GM06990 (cell line): ENCODE data around the gene PLEKHG7.
"Not testable (repeated sequence)": the region's sequence is repeated elsewhere in the genome, so short reads cannot be mapped to it uniquely, and the experiment has no call there.

Source experiments
- DNase-seq: peaks from one replicate; pipeline ENCODE4 v3.0.0-alpha.2; 2011; ENCODE audit not compliant: insufficient read length; ENCODE audit errors: extremely low read depth
- H3K27me3 ChIP-seq: replicated peaks from 2 replicates; pipeline ENCODE4 v1.6.0; 2011; ENCODE audit warnings: low read length; ENCODE audit not compliant: control insufficient read depth, insufficient read depth
- H3K36me3 ChIP-seq: 2 replicates; pipeline ENCODE4 v1.5.1; 2011; ENCODE audit warnings: low read length; ENCODE audit not compliant: control insufficient read depth, insufficient read depth
- H3K4me3 ChIP-seq: replicated peaks from 2 replicates; pipeline ENCODE4 v1.5.1; 2011; ENCODE audit warnings: low read depth, mild to moderate bottlenecking, control low read depth, low read length
- TF ChIP-seq, protein P1 (sequence below): IDR thresholded peaks from 2 replicates; pipeline ENCODE4 v1.5.1; 2011; ENCODE audit warnings: low read length, control low read depth, mild to moderate bottlenecking, inconsistent platforms; ENCODE audit not compliant: insufficient read depth, poor library complexity, severe bottlenecking

Gene PLEKHG7

DNA sequence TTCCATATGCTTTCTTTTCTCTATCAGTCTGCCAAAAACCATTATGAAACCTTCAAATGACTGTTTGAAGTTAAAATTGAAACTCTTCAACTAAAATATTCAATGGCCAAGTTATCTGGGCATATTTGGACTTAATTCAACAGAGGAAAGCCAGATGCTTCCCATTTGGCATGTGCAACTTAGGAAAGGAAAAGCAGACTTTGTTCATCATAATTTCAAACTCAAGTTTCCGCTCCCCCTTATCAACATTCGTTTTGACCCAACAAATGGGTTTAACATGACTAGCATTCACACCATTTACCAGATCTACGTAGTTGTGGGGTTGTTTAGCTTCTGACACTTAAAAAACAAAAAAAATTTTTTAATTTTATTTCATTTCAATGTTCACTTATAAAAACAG, 75.7 kb downstream of the PLEKHG7 start:
- H3K36me3 ChIP-seq = no peaks in the 10 kb centered on the region; the same call in 1 of the 2 replicates
- no peak for DNase-seq
- no peaks in the 10 kb centered on the region for H3K27me3 ChIP-seq
- H3K4me3 ChIP-seq = no peak overlapping the region
- TF ChIP-seq, protein P1, sequence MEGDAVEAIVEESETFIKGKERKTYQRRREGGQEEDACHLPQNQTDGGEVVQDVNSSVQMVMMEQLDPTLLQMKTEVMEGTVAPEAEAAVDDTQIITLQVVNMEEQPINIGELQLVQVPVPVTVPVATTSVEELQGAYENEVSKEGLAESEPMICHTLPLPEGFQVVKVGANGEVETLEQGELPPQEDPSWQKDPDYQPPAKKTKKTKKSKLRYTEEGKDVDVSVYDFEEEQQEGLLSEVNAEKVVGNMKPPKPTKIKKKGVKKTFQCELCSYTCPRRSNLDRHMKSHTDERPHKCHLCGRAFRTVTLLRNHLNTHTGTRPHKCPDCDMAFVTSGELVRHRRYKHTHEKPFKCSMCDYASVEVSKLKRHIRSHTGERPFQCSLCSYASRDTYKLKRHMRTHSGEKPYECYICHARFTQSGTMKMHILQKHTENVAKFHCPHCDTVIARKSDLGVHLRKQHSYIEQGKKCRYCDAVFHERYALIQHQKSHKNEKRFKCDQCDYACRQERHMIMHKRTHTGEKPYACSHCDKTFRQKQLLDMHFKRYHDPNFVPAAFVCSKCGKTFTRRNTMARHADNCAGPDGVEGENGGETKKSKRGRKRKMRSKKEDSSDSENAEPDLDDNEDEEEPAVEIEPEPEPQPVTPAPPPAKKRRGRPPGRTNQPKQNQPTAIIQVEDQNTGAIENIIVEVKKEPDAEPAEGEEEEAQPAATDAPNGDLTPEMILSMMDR = no peak

DNA sequence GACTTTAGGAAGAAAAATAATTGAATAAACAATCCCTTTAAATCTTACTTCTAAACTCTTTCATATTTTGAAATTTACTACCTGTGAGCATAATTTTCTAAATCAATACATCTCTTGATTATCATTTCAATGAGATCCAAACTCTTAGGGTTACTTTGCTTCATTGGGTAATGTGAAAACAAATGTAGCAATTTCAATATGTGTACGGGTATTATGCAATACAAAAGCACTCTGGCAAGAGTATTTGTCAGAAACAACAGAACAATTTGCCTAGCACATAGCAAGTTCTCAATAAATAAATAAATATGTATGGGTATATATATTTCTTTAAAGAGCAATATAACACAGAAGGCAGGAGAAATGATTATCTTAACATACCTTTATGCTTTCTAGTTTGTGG, 77.1 kb downstream of the PLEKHG7 start:
- H3K4me3 ChIP-seq = no peak overlapping the region
- no peaks in the 10 kb centered on the region; the same call in 1 of the 2 replicates for H3K36me3 ChIP-seq
- TF ChIP-seq, protein P1 = no peak
- no peaks in the 10 kb centered on the region for H3K27me3 ChIP-seq
- DNase-seq = no peak

GRCh38 chr12:92784356-92784755, 81.6 kb downstream of the PLEKHG7 start:
- no peak for DNase-seq
- H3K36me3 ChIP-seq = peaks cover under 1% of the 10 kb centered on the region; the same call in 1 of the 2 replicates
- no peak overlapping the region for H3K4me3 ChIP-seq
- H3K27me3 ChIP-seq = no peaks in the 10 kb centered on the region
- TF ChIP-seq, protein P1 = no peak

GRCh38 chr12:92784797-92785562, 82.2 kb downstream of the PLEKHG7 start:
- TF ChIP-seq, protein P1 = peak; percentile 52
- no peak overlapping the region for H3K4me3 ChIP-seq
- peak; percentile 61 for DNase-seq
- no peaks in the 10 kb centered on the region for H3K27me3 ChIP-seq
- H3K36me3 ChIP-seq = peaks cover 3% of the 10 kb centered on the region; the same call in 1 of the 2 replicates

DNA sequence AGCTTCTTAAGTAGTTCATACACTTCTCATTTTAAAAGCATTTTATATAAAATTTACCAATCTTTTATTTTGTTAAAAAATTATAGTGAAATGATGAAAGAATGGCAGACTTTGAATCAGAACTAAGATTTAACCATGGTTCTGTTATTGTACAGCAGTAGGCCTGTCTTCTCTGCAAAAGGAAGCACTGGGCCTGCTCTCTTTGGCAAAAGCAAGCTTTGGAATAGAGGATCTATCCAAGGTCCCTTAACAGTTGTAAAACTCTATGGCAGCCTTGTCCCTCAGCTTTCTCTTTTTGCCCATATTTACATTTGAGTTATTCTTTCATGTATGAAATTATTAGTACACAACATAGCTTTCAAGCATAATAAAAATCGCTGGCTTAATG, 82.8 kb downstream of the PLEKHG7 start:
- DNase-seq = no peak
- no peaks in the 10 kb centered on the region for H3K27me3 ChIP-seq
- H3K36me3 ChIP-seq = peaks cover 3% of the 10 kb centered on the region; the same call in 1 of the 2 replicates
- H3K4me3 ChIP-seq = no peak overlapping the region
- TF ChIP-seq, protein P1 = no peak

DNA sequence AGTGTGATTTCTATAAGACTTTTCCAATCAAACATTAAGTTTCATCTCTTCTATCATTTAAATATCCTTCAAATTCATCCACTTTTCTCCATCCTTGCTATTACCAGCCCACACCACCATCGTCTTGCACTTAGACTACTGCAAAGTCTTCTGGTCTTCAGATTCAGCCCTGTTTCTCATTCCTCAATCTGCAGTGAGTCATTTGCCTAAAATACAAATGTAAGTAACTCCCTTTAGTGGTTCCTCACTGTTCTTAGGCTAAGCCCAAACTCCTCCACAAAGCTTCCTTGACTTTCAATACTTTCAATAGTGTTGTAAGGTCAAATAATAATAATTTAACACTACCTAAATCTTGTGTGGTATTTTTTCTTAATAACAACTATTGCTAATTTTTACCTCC, 83.3 kb downstream of the PLEKHG7 start:
- peaks cover 3% of the 10 kb centered on the region; the same call in 1 of the 2 replicates for H3K36me3 ChIP-seq
- TF ChIP-seq, protein P1 = no peak
- H3K4me3 ChIP-seq = no peak overlapping the region
- no peaks in the 10 kb centered on the region for H3K27me3 ChIP-seq
- no peak for DNase-seq

DNA sequence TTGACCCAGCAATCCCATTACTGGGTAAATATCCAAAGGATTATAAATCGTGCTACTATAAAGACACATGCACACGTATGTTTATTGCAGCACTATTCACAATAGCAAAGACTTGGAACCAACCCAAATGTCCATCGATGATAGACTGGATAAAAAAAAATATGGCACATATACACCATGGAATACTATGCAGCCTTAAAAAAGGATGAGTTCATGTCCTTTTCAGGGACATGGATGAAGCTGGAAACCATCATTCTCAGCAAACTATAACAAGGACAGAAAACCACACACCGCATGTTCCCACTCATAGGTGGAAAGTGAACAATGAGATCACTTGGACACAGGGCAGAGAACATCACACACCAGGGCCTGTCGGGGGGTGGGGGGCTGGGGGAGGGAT, 91.6 kb downstream of the PLEKHG7 start:
- H3K27me3 ChIP-seq, DNase-seq, H3K36me3 ChIP-seq, H3K4me3 ChIP-seq: not testable (repeated sequence)
